ENCODE measurements around the gene TRAPPC5. TPM values are rescaled to one million over a fixed set of nuclear protein-coding genes. Genes with fewer than 3 reads are reported as not detected.

The TRAPPC5 gene
- total and polyA plus RNA-seq, 2 experiments from 2014 or later: 78.3 to 252 TPM

GRCh38 chr19:7704280-7705060 lies 23.8 kb downstream of the TRAPPC5 start (continued):
- TF ChIP-seq, protein P1, sequence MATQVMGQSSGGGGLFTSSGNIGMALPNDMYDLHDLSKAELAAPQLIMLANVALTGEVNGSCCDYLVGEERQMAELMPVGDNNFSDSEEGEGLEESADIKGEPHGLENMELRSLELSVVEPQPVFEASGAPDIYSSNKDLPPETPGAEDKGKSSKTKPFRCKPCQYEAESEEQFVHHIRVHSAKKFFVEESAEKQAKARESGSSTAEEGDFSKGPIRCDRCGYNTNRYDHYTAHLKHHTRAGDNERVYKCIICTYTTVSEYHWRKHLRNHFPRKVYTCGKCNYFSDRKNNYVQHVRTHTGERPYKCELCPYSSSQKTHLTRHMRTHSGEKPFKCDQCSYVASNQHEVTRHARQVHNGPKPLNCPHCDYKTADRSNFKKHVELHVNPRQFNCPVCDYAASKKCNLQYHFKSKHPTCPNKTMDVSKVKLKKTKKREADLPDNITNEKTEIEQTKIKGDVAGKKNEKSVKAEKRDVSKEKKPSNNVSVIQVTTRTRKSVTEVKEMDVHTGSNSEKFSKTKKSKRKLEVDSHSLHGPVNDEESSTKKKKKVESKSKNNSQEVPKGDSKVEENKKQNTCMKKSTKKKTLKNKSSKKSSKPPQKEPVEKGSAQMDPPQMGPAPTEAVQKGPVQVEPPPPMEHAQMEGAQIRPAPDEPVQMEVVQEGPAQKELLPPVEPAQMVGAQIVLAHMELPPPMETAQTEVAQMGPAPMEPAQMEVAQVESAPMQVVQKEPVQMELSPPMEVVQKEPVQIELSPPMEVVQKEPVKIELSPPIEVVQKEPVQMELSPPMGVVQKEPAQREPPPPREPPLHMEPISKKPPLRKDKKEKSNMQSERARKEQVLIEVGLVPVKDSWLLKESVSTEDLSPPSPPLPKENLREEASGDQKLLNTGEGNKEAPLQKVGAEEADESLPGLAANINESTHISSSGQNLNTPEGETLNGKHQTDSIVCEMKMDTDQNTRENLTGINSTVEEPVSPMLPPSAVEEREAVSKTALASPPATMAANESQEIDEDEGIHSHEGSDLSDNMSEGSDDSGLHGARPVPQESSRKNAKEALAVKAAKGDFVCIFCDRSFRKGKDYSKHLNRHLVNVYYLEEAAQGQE (IDR thresholded peaks at IDR 0.05; ENCODE audit: unreplicated experiment): no peak
- no peak for TF ChIP-seq EZH2phosphoT487 (IDR thresholded peaks at IDR 0.05; ENCODE audit: unreplicated experiment)
- TF ChIP-seq ZNF331 (CRISPR knock-in tag; IDR thresholded peaks at IDR 0.05; ENCODE audit: low read depth): no peak
- no peak for TF ChIP-seq POLR2AphosphoS5 (IDR thresholded peaks at IDR 0.05; ENCODE audit: low read depth)

GRCh38 chr19:7705387-7706187 lies 25.0 kb downstream of the TRAPPC5 start:
- Histone ChIP-seq H3K27me3 (ENCODE audit: insufficient read depth) (no peaks in the 10 kb centered on the region), H3K4me3 (no peak overlapping the region), H4K20me1 (replicated peaks; ENCODE audit: insufficient read depth) (no peaks in the 10 kb centered on the region), H3K36me3 (ENCODE audit: insufficient read depth) (no peaks in the 10 kb centered on the region), H3K9me2 (ENCODE audit: insufficient read depth) (no peaks in the 10 kb centered on the region), H3F3A (replicated peaks; ENCODE audit: low read depth) (no peaks in the 10 kb centered on the region), H2AFZ (no peak overlapping the region; the same call in 1 of the 2 replicates), H3K79me2 (replicated peaks; ENCODE audit: insufficient read depth) (no peaks in the 10 kb centered on the region), H3K4me1 (ENCODE audit: insufficient read depth) (no peaks in the 10 kb centered on the region), H3K4me2 (no peak overlapping the region), H3K27ac (ENCODE audit: low read depth) (no peak overlapping the region)
- Mint-ChIP-seq H3K4me3 (no peak overlapping the region), H3K27me3 (ENCODE audit: insufficient read depth, low read depth, poor library complexity) (peaks cover 13% of the 10 kb centered on the region), H3K27ac (no peak overlapping the region; the same call in 1 of the 2 replicates), H3K9me3 (no peaks in the 10 kb centered on the region), H3K4me1 (no peaks in the 10 kb centered on the region), H3K36me3 (ENCODE audit: low read depth) (no peaks in the 10 kb centered on the region; the same call in 2 of the 3 replicates)
- DNase-seq (ENCODE audit: low spot score): no peak
- peak; percentile 45; the same call in 2 of the 3 replicates for ATAC-seq
- TF ChIP-seq JUNB (IDR thresholded peaks at IDR 0.05; ENCODE audit: unreplicated experiment) (no peak), EZH2phosphoT487 (IDR thresholded peaks at IDR 0.05; ENCODE audit: unreplicated experiment) (no peak), ZNF331 (CRISPR knock-in tag; IDR thresholded peaks at IDR 0.05; ENCODE audit: low read depth) (no peak)
- TF ChIP-seq, protein P2, sequence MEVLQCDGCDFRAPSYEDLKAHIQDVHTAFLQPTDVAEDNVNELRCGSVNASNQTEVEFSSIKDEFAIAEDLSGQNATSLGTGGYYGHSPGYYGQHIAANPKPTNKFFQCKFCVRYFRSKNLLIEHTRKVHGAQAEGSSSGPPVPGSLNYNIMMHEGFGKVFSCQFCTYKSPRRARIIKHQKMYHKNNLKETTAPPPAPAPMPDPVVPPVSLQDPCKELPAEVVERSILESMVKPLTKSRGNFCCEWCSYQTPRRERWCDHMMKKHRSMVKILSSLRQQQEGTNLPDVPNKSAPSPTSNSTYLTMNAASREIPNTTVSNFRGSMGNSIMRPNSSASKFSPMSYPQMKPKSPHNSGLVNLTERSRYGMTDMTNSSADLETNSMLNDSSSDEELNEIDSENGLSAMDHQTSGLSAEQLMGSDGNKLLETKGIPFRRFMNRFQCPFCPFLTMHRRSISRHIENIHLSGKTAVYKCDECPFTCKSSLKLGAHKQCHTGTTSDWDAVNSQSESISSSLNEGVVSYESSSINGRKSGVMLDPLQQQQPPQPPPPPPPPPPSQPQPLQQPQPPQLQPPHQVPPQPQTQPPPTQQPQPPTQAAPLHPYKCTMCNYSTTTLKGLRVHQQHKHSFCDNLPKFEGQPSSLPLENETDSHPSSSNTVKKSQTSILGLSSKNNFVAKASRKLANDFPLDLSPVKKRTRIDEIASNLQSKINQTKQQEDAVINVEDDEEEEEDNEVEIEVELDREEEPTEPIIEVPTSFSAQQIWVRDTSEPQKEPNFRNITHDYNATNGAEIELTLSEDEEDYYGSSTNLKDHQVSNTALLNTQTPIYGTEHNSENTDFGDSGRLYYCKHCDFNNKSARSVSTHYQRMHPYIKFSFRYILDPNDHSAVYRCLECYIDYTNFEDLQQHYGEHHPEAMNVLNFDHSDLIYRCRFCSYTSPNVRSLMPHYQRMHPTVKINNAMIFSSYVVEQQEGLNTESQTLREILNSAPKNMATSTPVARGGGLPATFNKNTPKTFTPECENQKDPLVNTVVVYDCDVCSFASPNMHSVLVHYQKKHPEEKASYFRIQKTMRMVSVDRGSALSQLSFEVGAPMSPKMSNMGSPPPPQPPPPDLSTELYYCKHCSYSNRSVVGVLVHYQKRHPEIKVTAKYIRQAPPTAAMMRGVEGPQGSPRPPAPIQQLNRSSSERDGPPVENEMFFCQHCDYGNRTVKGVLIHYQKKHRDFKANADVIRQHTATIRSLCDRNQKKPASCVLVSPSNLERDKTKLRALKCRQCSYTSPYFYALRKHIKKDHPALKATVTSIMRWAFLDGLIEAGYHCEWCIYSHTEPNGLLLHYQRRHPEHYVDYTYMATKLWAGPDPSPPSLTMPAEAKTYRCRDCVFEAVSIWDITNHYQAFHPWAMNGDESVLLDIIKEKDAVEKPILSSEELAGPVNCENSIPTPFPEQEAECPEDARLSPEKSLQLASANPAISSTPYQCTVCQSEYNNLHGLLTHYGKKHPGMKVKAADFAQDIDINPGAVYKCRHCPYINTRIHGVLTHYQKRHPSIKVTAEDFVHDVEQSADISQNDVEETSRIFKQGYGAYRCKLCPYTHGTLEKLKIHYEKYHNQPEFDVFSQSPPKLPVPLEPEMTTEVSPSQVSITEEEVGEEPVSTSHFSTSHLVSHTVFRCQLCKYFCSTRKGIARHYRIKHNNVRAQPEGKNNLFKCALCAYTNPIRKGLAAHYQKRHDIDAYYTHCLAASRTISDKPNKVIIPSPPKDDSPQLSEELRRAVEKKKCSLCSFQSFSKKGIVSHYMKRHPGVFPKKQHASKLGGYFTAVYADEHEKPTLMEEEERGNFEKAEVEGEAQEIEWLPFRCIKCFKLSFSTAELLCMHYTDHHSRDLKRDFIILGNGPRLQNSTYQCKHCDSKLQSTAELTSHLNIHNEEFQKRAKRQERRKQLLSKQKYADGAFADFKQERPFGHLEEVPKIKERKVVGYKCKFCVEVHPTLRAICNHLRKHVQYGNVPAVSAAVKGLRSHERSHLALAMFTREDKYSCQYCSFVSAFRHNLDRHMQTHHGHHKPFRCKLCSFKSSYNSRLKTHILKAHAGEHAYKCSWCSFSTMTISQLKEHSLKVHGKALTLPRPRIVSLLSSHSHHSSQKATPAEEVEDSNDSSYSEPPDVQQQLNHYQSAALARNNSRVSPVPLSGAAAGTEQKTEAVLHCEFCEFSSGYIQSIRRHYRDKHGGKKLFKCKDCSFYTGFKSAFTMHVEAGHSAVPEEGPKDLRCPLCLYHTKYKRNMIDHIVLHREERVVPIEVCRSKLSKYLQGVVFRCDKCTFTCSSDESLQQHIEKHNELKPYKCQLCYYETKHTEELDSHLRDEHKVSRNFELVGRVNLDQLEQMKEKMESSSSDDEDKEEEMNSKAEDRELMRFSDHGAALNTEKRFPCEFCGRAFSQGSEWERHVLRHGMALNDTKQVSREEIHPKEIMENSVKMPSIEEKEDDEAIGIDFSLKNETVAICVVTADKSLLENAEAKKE (CRISPR knock-in tag; IDR thresholded peaks at IDR 0.05): no peak
- TF ChIP-seq, protein P3, sequence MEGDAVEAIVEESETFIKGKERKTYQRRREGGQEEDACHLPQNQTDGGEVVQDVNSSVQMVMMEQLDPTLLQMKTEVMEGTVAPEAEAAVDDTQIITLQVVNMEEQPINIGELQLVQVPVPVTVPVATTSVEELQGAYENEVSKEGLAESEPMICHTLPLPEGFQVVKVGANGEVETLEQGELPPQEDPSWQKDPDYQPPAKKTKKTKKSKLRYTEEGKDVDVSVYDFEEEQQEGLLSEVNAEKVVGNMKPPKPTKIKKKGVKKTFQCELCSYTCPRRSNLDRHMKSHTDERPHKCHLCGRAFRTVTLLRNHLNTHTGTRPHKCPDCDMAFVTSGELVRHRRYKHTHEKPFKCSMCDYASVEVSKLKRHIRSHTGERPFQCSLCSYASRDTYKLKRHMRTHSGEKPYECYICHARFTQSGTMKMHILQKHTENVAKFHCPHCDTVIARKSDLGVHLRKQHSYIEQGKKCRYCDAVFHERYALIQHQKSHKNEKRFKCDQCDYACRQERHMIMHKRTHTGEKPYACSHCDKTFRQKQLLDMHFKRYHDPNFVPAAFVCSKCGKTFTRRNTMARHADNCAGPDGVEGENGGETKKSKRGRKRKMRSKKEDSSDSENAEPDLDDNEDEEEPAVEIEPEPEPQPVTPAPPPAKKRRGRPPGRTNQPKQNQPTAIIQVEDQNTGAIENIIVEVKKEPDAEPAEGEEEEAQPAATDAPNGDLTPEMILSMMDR (conservative IDR thresholded peaks at IDR 0.05; ENCODE audit: low read depth in 2 of 2): no peak
